Suppressor macrophage treated with lipopolysaccharide for 1 hour (primary cell): ENCODE data around the gene CDH23.

Experiments
- DNase-seq, 3 donors: peaks; one replicate each; pipeline ENCODE4 v3.0.0-alpha.2; 2020 to 2022

CDH23 gene

DNA sequence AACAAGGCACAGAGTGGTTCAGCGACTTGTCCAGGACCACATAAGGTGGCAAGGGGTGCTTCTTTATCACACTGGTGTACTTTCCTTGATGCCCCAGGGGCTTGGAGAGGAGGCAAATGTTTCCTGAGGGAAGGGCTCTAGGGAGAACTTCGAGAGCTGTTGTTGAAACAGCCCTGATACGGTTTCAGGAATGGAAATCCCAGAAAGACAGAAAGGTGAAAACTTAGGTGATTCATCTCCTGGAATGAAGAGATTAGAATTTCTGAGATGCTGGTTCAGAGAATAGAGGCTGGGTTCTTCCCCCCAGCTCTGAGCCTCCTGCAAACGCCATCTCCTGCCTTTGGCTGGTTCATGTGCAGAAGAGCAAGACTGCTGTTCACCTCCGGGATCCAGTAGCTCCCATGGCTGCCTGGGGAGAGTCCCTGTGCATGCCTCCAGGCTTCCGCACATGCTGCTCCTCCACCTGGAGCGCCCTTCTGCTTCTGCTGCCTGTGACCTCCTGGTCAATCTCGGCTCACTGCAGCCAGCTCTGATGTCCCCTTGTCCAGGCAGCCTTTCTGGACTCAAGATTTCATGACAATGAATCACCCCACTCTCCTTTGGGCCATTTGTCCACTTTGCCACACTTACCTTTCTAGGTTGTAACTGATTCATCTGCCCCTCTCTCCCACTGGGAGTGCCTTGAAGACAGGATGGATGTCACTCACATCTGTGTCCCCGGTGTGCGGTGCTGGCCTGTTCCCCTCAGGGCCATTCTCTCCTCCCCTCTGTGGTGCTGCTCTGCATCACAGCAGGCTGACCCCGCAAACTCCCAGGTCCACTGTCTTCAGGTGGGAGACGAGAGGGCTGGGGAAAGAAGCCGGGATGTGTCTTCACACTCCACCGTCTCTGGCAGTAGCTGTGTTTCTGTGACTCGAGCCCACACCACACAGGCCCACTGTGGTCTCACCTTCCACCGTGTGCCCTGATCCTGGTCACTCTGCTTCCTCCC is 3.6 kb upstream of the CDH23 start:
- no peak for DNase-seq

DNA sequence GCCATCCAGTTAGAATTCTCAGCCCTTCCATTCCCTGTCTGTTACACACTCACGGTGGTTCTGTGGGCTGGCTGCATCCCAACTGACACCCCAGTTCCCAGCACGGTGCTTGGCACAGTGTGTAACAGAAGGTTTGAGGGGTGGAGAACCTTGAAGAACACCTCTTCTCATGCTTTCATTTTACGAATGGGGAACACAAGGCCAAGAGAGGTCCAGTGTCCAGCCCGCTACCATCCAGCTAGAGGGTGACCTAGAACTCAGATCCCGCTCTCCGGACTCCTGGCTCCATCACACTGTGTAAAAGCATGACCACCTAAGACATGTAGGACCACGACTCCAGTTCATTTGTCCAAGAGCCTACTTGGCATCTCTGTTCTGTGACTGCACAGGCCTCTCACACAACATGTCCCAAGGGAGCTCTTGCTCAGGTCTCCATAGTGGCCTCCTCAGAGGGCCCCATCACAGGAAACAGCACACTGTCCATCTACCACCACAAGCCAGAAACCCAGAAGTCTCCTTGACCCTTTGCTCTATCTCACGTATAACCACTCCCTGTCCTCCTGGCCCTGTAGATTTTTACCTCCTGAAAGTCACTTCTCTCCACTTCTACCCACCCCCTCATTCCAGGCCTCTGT is 2.8 kb upstream of the CDH23 start:
- DNase-seq: no peak

DNA sequence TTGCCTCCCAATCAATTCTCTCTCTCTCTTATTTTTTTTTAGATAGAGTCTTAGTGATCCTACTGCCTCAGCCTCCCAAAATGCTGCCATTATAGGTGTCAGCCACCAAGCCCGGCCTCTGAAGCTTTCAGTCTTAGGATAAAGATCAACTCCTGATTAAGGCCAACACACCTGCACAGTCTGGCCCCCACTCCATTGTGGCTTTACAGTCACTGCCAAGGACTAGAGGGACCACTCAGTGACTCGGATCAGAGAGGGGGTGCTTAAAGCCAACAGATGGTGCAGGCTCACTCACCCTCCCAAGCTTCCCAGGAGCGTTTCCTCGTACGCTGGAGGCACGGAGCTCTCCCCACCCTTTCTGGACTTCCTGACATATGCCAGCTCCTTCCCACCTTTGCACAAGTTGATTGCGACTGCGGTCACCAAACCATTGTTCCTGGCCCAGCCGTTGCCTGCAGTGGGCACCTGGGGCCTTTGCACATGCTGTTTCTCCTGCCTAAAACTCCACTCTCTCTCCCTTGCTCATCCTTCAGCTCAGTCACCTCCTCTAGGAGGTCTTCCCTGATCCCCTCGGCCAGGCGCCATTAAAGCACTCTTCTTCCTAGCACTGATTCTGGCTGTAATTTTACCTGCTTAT is 1.7 kb upstream of the CDH23 start:
- no peak for DNase-seq

DNA sequence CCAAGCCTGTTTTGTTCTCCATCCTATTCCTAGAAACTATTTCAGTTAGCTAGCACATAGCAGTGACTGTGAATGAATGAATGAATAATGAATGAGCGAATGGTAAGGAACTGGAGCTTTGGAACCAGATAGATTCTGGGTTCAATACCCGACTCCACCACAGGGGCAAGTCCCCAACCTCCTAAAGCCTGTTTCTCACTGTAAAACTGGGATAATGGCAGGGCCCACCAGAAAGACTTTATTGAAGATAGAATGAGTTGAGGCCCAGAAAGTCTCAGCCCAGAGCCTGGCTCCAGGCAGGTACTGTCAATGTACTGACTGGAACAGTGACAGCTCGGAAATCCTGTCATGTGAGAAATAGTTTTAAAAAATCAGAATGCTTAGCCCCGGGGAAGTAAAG is 1.1 kb upstream of the CDH23 start:
- DNase-seq: no peak

DNA sequence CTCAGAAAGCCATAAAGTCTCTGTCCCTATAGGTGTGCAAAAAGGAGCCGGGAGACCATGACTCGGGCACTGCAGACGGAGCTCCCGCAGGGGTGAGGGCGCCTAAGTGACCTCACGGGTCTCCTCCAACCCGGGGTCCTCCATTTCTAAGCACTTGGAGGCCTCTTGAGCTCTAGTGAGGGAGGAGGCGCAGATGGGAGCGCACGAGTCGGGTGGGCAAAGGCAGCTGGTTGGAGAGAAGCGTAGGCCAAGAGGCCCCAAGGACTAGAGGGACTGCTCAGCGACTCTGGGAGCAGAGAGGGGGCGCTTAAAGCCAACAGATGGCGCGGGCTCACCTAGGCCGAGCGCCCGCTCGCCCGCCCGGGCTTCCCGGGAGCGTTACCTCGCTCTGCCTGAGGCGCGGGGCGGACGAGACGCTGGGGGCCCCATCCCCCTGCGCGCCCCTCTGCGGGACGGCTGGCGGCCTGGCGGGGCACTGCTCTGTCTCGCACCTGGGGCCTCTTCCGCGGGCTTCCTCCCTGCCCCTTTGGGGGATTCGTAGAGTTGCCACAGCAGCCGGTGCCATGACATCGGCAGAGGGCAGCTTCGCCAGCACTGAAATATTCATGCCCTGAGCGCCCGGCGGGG is 523 bp upstream of the CDH23 start:
- peak; percentile 24 to 43 (median 38) for DNase-seq

DNA sequence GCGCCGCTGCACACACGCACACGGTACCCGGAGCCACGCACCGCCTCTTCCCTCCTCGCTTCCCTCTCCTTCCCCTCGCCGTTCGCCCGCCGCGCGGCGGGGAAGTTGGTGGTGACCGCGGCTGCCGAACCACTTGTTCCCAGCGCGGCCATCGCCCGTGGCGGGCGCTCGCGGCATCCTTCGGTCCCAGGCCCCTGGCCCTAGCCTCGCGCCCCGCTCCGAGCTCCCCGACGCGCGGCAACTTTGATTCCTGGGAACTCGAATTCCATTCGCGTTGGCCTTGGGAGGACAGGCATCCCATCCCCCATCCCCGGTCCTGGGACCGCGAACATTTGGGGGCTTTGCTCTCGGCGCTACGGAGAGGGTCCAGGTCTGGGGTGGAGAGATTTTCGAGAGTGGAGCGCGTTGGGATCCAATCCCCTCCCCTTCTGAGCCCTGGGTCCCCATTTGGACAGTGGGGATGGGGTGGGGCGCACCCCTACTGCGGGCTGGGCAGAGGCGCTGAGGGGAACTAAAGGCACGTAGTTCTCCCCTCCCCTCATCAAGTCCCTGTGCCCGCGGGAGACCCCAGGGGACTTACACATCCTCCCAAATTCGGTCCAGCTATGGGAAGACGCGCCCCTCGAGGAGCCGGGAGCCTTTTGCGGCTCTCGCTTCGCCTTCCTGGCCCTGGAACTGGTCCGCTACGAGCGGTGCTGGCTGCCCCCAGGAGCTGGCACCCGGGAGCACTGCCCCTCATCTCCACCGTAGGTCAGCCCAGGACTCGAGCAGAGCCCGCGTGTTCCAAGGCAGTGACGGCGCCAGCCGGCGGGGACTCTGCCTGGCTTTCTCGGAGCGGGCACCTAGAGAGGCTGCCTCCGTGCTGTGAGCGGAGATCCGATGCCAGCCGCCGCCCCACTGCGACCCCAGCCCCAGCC is 834 bp downstream of the CDH23 start:
- DNase-seq: peak; percentile 52 to 81 (median 63)

DNA sequence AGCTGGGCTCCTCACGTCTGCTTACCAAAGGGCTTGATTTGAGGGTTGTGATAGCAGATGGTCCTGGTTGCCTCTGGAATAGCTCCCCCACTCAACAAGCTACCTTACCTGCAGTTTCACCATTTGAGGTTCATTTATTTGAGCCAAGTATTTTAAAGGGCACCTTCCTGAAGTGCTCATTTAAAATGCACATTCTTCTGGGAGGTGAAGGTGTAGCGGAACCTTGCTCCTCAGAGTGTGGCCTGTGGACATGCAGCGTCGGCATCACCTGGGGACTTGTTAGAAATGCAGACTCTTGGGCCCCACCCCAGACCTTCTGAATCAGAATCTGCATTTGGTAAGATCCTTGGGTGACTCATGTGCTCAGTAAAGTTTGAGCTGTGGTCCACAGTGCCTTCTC is 2.3 kb downstream of the CDH23 start:
- DNase-seq: peak in 2 of 3 donors; percentile 31 to 49

DNA sequence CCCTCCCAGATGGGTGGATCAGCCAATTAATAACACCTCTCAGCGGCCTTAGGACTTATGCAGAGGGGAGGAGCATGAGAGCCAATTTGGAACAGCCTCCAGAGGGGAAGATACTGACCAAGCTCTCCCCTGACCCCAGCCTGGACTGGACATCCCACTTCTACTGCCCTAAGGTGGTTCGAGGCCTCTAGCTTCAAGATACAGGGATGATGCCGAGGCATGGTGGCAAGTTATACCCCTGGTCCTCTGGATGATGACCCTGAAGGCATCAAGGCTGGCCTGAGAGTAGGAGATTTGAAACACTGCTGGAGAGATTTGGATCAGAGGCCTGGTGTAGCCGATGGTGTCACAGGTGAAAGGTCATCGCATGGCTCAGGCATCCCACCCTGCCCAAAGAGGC is 3.2 kb downstream of the CDH23 start:
- no peak for DNase-seq

DNA sequence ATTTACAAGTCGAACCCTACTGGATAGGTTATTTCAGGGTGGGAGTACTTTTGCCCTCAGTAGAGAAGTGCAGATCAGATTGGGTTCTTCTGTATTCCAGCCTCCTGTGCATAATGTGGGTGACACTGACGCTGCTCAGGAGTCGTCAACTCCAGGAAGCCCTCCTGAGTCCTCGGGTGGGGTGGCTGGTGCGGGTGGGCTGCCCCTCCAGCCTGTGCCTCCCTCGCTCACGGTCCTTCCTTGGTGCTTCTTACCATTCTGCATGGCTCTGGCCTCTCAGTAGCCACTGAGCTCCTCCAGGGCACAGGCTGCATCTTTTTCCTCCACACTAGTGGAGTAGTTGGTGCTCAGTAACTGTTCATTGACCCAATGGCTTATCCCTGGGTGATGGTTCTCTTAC is 4.3 kb downstream of the CDH23 start:
- no peak for DNase-seq

DNA sequence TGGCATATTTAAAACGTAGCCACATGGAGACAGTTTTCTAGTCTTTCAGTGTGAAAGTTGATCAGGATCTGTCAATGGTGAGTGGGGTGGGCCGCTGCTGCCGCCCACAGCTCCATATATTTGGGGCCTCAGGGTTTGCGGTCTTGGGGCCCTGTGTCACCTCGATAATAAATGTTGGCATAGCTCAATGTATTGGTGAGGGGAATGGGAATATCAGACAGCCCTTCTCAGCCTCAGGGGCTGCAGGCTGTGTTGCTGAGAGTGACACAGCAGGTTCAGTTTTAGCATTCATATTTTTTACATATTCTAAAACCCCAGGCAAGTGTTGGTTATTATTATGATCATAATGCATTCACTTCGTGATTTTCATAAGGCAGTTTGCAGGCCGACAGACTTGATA is 5.3 kb downstream of the CDH23 start:
- no peak for DNase-seq

DNA sequence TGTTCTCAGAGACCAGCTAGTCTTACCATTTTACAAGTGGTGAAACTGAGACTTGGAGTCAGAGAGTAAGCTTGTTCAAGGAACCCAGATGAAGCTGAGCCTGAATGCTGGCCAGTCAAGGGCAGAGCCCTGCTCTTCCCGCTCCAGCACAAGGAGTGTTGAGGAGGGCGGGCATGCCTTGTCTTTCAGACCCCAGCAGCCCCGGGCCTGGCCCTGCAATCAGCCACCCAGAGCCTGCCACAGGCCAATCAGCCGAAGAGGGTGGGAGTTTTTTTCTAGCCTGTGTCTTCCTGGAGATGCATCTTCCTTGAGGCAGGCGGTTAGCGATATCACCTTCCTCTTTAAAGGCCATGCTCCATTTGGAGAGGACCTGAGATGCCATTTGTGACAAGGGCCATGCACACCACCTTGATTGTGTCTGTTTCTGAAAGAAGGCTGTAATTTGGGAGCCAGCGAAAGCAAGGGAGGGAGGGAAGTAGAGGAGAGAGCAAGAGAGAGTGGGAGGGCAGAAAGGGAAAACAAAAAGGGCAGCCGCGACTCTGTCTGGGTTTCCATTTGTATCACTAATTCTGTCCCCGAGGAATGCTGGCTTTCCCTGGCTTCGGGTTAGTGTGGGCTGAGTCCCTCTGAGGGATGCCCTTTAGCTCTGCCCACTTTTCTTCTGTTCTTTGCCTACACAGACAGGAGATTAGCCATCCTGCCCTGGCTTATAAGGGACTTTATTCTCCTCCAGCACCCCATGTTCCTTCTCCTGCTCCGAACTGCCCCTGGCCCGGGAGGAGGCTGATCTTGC is 8.0 kb downstream of the CDH23 start:
- DNase-seq: no peak

DNA sequence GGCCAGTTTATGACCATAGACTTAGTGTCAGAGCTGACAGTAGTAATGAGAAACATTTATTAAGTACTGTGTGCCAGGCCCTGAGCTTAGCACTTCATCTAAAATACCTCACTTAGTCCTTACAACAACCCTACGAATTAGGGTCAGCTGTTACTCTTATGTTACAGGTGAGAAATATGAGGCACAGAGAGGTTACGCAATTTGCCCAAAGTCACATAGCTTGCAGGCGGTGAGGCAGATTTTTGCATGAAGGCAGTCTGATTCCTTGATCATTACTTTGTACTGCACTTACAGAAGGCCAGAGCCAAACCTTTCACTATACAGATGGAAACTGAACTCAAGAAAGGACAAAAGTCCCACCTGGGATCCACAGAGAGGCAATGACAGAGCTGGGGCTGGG is 10.2 kb downstream of the CDH23 start:
- no peak for DNase-seq

DNA sequence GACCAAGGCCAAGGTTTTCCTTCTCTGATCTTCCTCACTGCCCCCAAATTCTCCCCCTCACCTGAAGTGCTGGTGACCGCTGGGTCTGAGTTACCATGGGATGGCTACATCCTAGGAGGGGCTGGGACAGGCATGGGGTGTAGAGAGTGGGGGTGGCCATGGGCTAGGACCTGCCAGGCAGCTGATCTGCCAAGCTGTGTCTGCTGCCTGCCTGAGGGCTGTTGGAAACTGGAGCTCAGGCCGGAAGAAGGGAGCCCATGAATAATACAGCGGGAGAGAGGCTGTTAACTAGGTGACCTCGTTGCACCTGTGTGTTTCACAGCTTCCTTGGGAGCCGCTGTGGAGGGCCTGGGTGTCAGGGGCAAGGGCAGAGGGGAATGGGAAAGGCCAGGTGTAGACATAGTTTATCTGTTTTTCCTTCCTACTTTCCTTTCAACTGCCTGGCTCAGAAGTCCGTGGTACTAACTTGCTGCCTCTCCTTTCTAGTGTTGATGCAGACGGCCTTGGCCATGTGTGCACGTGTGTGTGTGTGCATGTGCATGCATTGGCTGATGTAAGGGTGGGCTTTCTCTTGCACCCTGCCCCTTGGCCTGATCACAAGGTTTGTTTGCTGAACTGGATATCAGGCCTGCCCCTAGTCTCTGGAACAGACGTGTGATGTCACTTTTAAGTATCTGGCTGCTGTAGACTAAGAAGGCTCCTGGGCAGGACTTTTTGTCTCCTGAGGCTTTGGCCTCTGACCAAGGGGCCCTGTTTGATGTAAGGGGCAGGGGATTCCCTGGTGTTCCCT is 11.9 kb downstream of the CDH23 start:
- DNase-seq: no peak

DNA sequence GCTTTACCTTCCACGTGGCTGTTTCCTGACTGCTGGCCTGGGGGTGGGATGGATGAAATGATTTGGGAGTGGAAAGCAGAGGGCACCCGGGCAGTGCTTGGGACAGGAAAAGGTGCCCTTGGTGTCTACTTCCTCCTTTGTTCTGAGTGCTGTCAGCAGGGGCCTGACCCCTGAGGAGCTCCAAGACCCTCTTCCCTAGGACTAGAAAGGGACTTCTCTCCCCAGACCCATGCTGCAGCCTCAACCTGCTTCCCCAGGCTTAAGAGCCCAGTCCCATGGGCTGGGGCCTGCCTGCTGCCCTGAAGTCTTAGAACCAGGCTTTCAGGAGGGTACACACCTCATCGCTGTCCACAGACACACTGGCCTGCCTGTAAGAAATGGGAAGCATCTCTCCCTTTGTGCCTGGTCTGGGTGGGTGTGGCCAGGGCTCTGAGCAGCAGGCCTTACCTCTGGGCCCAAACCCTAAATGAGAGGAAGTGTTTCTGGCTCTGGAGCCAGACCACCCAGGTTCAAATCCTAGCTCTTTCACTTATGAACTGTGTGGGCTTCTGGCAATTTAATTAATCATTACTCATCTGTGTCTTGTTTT is 12.9 kb downstream of the CDH23 start:
- no peak for DNase-seq

DNA sequence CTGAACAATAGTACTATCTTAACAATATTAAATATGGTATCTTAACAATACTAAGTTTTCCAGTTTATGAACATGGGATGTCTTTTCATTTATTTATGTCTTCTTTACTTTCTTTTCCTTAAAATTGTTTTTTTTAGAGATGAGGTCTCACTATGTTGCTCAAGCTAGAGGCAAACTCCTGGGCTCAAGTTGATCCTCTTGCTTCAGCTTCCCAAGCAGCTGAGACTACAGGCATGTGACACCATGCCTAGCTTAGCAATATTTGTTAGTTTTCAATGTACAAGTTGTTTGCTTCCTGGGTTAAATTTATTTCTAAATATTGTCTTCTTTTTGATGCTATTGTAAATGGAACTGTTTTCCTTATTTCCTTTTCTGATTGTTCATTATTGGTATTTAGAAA is 16.9 kb downstream of the CDH23 start:
- DNase-seq: no peak

DNA sequence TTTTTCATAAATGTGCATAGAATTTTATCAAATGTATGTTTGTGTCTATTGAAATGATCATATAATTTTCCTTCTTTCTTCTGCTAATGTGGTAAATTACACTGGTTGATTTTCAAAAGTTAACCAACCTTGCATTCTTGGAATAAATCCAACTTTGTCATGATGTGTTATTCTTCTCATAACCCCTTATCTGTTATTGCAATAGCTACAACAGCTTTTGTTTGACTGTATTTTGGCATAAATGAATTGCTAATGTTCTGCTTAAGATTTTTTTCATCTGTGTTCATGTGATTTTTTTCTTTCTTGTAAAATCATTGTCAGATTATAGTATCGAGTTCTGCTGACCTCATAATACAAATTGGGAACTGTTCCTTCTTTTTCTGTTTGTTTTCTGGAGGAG is 17.6 kb downstream of the CDH23 start:
- no peak for DNase-seq

DNA sequence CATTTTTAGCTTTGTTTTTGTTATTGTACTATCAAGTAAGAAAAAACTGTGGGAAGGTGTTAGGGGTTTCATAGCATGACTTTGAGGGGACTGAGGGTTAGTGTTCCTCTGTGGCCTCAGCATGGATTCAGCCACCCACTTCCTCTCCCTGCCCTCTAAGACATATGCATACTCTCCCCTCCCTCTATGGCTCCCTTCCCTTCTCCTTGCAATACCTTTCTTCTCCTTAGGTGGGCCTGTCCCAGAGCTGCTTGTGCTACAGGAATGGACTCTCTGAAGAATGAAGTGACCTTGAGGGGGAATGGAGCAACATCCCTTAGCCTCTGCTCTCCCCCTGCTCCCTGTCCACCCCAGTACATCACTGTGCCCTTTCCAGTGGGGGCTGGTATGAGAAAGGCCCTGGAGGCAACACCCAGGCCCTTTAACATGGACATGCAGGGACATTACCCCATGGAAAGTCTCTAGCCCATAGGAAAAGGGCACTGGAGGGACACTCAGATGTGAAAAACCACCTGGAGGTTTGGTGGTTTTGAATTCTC is 22.4 kb downstream of the CDH23 start:
- no peak for DNase-seq

DNA sequence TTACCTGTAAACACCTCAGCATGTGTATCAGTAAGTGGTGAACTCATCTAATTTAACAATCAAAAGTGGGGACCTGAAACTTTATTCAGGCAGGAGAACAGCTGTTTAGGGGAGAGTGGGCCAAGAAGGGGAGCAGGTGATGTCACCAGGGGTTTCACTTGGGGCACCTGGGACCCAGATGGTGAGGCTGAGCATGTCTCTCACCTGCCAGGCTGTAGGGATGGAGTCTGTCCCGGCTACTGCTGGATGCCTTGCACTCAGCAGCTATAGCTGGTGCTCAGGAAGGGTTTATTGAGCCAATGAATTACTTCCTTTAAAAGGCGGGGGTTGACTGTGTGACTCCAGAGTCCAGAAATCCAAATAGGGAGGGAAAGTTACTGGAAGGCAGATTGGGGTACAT is 23.0 kb downstream of the CDH23 start:
- DNase-seq: no peak

DNA sequence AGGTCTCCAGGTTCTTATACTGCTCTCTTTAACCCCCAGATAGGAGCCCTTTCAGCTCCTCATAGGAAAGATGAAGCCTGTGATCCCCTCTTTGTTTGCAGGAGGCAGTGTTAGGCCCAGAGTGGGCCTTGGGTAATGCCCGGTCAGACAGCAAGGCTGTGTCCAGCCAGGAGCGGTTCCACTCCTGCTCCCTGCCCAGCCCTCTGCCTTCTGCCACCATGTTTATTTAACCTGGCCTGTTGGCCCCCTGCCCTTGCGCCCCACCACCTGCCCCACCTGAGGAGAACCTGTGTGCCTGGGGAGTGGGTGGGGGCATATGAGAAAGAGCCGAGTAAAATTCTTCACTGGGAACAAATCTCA is 24.3 kb downstream of the CDH23 start:
- DNase-seq: no peak

DNA sequence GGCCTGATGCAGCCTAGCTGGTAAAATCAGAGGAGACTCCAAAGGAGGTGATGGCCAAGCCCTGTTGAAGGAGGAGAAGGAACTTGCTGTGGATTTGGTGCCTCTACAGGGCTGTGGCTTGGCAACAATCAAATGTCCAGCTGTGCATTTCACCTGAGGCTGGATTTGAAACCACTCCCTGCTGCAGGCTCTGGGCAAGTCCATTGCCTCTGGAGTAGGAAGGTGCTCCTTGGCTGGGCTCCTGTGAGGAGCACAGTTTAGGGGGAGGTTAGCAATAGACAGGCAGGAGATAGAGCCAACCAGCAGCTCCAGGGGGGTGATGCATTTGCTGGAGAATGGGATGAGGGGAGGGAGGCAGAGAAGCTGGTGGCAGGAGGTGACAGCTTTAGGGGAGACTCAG is 26.5 kb downstream of the CDH23 start:
- no peak for DNase-seq
